HG02763 (cell line): ENCODE data around the gene SLC39A11.

Experiments used
- ATAC-seq: cut with Tn5 transposase; IDR thresholded peaks from one replicate; pipeline ENCODE4 v1.9.1; 2021; ENCODE audit warnings: mild to moderate bottlenecking, moderate library complexity; ENCODE audit not compliant: unreplicated experiment

Gene SLC39A11

GRCh38 chr17:72702998-72703397 lies 389.5 kb downstream of the SLC39A11 start:
- ATAC-seq, result no peak

- ATAC-seq, result no peak
Measured at GRCh38 chr17:72702136-72702735, 390.3 kb downstream of the SLC39A11 start.

DNA sequence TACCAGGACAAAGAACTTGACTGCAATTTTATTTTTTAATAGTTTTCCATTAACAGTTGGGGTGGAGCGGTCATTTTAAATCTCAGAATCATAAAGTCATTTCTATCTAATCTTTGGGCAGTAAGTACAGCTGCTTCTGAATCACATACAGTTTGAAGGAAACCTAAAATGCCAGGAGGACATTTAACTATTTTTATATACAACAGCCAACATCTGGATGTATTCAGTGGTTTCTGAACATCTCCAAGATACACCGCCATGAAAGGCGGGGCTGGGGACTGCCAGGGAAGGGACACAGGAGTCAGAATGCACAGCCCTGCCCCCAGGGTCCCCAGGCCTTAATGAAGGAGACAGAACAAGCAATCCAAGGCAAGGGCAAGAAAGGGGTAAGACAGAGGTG lies 392.3 kb downstream of the SLC39A11 start:
- no peak for ATAC-seq

- ATAC-seq, result no peak
Measured at GRCh38 chr17:72699545-72699944, 392.9 kb downstream of the SLC39A11 start.

GRCh38 chr17:72697602-72698146 lies 394.8 kb downstream of the SLC39A11 start:
- ATAC-seq, result no peak

GRCh38 chr17:72696721-72697120 lies 395.8 kb downstream of the SLC39A11 start:
- ATAC-seq, result no peak

DNA sequence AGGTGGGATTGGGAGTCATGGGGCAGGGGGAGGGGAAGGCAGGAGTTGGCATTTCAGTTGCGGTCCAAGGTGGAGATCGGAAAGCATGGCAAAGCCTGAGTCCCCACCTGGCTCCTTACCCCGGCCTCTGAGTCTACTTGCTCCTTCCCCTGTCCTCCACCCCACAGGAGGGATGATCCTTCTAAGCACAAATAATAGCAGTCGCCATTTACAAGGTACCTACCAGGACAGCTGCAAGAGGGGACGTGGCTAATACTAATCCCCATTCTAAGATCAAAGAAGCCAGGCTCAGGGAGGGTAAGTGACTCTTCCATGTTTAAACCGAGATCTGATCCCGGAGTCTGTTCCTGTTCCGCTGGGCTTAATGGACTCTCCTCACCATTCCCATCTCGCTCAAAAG lies 396.3 kb downstream of the SLC39A11 start:
- no peak for ATAC-seq

GRCh38 chr17:72693956-72694355 lies 398.5 kb downstream of the SLC39A11 start:
- ATAC-seq, result no peak

DNA sequence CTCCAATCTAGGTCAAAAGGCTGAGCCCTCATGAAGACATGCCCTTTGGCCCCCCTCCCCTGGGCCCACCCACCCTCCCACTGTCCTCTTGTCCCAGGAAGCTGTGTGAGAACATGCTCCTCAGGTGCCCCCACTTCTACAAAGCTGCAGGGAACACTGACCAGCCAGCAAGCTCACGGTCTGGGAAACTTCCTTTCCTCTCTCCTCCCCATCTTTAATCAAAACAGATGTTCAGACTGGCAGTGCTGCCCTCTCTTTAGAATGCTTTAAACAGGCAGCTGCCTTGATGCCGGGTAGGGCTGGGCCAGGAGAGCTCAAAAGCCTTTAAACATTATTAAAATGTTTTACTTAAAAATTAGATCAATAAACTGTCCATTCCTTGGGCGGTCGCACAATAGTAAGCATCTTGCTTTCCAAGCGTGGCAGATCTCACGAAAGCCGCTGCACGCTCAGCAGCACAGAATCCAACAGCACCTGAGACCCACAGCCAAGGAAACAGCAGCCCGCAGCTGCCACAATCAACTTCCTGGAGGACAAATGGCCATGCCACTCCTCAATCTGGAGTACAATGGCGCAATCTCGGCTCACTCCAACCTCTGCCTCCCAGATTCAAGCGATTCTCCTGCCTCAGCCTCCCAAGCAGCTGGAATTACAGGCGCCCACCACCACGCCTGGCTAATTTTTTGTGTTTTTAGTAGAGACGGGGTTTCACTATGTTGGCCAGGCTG lies 399.2 kb downstream of the SLC39A11 start:
- no peak for ATAC-seq

DNA sequence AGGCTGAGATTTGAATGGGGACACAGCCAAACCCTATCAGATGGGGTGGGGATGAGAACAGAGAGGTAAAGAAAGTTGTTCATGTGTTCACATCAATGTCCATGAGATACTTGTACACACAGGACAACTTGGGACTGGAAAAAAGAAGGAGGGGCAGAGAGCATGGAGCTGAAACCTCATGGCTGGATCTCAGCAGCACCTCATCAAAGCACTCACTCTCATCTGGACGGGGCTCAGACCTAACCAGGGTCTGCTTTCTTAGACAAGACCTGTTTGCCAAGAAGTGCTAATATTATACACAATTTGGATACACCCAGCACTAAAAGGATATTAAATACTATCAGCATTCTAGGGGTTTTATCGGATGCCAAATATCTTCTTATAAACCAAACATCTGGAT lies 399.8 kb downstream of the SLC39A11 start:
- no peak for ATAC-seq

DNA sequence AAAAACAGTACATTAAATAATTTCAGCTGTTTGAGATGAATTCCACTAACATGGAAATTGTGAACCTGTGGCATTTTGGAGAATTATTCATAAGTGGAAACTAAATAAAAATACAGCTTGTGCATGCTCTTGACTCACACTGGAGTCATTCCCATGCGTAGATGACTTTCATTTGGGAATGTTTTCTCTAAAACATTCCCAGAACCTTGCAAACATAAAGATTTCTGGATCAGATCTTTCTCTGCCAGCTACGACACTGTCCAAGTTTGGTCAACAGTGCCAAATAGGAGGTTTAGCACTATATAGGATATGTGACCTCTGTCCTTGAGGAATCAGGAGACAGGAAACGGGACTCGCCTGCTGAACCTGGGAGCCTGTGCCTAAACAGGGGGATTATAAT lies 400.9 kb downstream of the SLC39A11 start:
- no peak for ATAC-seq

GRCh38 chr17:72691017-72691416 lies 401.5 kb downstream of the SLC39A11 start:
- no peak for ATAC-seq

GRCh38 chr17:72687886-72688285 lies 404.6 kb downstream of the SLC39A11 start:
- no peak for ATAC-seq

DNA sequence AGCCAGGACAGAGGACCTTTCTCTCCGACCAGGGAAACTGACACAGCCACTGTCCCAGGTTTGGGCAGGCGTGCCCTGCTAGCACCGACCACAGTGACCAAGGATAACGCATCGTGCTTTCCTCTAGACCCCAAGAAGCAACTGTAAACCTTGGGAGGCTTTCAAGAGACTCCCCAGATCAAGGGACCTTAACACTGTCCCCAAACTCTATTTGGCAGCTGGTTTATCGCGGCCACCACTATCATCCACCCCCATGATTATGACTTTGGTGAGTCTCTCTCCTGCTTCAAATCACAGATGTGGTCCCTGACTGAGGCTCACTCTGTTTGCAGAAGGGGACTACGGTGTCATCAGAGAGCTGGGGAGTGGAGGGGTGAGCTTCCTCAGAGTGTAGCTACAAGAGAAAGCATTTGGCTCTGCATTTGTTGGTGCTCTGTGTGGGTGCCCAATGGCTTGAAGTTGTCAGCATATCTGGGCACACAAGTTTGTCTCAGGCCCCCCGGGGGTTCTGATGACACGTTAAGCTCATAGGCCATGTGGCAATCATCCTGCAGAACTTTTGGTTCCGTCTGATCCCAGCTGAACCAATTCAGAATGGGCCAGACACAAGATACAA lies 408.0 kb downstream of the SLC39A11 start:
- no peak for ATAC-seq

DNA sequence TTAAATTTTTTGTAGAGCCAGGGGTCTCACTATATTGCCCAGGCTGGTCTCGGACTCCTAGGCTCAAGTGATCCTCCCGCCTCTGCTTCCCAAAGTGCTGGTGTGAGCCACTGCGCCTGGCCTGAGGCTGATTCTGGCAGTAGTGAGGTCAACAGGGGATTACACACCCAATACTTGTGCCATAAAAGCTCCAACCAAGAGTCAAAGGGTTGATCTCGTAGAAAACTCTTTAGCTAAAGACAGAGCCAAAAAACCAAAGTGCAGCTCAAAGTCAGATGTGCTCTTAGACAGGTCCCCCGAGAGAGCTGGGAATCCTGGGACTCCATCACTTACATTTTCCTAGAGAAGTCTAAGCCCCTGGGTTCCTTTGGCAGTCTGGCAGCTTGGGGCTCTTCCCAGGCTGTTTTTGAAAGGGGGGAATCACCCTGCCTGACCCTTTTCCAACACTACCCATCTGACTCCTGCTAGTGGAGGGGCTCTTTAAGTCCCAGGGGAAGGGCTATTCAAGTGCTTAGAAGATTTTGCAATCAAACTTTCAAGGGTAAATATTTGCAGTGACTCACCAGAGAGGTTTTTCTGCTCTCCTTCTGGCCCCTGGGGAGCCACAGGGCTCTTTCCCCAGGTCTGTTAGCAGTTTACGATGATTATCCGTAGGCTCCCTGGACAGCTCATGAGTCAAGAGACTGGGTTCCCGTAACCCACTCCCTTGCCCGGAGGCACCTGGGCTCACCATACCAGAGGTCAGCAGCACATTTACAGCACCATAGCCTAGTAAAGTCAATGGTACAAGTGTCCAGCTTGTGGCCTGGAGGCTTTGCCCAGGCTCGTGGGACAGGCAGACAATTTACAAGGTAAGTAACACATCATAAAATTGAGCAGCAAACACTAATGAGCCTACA lies 408.7 kb downstream of the SLC39A11 start:
- no peak for ATAC-seq

GRCh38 chr17:72682605-72683004 lies 409.9 kb downstream of the SLC39A11 start:
- ATAC-seq, result no peak

- no peak for ATAC-seq
Measured at GRCh38 chr17:72681844-72682243, 410.6 kb downstream of the SLC39A11 start.

- no peak for ATAC-seq
Measured at GRCh38 chr17:72677714-72678390, 414.6 kb downstream of the SLC39A11 start.

GRCh38 chr17:72677108-72677507 lies 415.4 kb downstream of the SLC39A11 start:
- ATAC-seq, result no peak

DNA sequence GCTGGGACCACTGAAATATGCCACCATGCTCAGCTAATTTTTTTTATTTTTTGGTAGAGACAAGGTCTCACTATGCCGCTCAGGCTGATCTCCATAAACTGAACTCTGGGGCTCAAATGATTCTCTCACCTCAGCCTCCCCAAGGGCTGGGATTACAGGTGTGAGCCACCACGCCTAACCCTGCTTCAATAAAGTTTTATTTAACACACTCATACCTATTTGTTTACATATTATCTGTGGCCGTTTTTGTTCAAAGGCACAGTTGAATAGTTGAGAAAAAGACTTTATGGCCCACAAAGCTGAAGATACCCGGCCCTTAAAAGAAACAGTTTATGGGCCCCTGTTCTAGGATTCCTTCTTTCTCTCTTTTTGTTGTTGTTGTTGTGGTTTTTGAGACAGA lies 419.8 kb downstream of the SLC39A11 start:
- ATAC-seq, result no peak
